Measurements from ENCODE around the gene GIPR.
"Not testable (repeated sequence)": the region's sequence is repeated elsewhere in the genome, so short reads cannot be mapped to it uniquely, and the experiment has no call there.

GIPR gene

DNA sequence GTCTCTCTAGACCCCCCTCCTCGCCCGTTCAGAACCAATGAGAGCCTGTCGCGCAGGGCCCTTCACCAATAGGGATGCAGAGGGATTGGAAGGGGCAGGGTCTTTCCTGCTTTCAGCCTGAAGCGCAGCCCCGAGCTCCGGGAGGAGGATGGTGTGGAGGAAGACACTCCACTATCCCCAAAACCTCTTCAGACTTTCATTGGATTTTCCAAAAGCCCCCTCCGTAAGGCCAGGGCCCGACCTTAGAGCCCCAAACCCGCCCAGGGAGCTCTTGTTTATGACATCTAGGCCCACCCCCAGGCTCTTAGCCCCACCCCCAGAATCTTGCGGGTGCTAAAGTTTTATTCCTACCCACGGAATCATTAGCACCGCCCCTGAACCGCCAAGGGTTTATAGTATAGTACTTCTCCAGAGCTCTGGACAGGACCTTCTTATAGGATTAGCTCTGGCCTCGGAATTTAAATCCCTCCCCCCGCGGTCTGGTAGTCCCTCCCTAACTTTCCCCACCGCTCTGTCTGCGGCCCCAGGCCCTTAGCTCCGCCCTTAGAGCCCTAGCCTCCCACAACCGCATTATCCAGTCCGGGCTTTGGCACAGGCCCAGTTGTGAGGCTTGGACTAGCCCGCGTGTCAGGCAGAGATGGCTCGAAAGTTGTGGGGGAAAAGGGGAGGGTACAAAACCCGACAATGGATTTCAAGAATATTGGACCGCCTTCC is 22.2 kb upstream of the GIPR start:
- DNase-seq (ENCODE audit: low spot score), result peak; percentile 99

DNA sequence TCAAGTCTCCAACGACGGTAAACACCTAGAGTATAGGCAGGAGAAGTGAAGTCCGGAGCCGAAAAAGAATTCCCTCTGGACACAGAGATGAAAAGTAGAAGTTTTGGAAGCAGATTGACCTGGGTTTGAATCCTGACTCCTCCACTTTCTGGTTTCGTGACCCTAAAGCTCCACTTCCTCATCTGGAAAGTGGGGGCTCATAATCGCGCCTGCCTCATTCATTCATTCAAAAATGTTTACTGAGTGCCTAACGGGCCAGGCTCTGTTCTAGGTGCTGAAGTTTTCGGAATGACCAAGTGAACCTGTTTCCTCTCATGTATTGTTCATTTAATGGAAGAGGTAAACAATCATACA is 21.7 kb upstream of the GIPR start:
- DNase-seq (ENCODE audit: low spot score), result no peak

DNA sequence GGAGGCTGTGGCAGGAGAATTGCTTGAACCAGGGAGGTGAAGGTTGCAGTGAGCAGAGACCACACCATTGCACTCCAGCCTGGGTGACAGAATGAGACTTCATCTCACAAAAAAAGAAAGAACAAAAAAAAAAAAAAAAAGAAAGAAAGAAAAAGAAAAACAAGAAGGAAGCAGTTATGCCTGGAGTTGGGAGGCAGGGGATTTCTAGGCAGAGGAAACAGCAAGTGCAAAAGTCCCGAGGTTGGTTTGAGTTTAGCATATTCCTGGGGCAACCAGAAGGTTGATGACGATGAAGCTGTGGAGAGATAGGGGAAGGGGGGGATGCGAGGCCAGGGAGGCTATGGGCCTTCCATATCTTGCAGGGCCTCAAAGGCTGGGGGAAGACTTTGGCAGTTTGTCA is 17.3 kb upstream of the GIPR start:
- DNase-seq (ENCODE audit: low spot score), result no peak

DNA sequence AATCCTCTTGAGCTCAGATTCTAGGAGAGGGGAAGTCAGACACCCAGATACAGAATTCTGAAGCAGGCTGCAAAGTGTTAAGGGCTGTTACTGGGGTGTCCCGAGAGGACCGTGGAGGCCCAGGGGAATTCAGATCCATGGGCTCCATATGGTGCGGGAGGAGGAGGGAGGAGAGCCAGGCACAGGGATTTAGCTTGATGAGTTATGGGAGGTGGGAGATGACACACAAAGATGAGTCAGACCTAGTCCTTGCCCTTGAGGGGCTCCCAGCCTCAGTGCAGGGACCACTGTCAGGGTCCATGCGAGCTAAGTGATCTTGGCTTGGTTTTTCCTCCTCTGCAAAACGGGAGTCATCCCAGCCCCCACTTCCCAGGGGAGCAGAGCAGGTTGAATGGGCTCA is 14.4 kb upstream of the GIPR start:
- no peak for DNase-seq (ENCODE audit: low spot score)

DNA sequence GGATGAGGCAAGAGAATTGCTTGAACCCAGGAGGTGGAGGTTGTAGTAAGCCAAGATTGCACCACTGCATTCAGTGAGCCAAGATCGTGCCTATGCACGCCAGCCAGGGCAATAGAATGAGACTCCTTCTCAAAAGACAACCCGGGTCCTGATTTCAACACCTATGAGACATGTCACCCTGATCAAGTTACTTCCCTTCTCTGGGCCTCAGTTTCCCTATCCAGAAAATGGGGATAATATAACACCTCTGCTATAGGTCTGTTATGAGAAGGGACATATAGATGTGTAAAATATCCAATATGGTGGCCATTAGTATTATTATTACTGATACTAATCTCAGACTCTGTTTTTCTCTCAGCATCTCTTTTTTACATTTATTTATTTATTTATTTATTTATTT is 12.9 kb upstream of the GIPR start:
- DNase-seq (ENCODE audit: low spot score), result no peak

DNA sequence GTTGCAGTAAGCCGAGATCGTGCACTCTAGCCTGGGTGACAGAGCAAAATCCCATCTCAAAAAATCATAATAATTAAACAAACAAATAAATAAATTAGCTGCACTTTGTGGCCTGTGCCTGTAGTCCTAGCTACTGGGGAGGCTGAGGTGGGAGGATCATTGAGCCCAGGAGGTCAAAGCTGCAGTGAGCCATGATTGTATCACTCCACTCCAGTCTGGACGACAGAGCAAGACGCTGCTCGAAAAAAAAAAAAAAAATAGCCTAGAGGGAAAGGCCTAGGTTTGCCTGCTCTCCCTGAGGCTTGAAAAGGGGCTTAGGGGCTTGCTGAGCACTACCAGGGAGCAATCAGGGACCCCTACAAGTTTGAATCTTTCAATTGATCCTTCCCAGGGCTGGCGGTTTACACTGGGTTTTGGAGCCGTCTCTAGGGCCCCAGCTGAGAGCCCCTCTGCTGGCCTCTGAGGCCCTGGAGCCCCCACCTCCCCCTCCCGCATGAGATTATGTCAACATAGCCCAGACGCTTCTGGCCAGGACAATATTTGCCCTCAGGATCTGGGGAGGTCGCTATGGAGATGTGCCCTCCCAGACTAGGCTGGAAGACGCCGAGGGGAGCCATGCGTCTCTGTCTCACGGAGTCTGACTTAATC is 10.4 kb upstream of the GIPR start:
- DNase-seq (ENCODE audit: low spot score), result no peak

DNA sequence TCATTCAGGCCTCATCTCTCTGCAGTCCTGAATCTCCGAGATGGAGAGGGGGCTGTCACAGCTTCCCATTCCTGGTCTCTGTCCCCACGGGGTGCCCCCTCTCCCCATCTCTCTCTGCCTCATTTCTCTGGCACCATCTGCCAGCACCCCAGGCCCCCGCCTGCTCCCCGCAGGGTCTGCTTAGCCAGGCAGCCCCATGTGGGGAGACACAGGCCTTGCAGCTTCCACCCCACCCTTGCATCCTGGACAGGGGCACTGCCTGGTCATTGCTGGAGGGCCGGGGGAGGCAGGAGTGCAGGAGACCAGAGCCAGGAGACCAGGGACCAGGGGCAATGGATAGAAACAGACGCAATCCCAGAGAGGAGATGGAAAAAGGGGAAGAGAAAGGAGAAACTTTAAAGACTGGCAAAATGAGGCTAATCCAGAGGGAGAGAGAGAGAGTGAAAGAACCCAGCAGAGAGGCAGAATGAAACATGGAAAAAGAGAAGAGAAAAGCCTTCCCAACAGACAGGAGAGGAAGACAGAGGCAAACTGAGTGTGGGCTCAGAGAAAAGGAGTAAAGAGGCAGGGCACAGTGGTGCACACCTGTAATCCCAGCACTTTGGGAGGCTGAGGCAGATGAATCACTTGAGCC is 8.8 kb upstream of the GIPR start:
- no peak for DNase-seq (ENCODE audit: low spot score)

DNA sequence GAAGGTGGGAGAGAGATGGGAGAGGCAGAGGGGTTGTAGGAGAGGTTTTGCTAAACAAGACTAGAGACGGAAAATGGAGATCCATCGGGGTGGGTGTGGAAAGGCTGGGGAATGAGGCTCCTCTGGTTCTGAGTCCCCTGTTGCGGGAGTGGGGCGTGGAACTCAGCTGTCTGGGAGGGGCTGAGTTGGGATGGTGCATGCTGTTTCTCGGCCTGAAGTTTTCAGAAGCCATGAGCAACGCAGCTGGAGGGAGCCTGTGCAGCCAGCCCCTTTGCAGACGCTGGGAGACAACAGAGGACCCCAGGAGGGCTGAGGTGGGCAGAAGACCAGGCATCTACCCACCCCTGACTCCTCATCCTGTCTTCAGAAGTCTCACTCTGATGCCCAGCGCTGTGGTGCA is 7.4 kb upstream of the GIPR start:
- DNase-seq (ENCODE audit: low spot score), result no peak

DNA sequence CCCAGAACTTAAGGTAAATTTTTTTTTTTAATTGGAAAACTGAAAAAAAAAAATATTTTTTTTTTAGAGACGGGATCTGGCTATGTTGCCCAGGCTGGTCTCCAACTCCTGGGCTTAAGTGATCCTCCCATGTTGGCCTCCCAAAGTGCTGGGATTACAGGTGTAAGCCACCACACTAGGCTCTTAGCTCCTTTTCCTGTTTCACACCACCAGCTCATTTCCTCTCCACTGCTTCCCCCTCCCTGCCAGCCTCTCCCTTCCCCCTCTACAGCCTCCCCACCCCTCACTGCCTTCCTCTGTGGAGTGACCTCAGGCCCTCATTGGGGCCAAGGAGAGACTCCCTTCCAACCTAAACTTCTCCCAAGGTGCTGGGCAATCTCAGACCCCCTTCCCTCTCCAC is 4.2 kb upstream of the GIPR start:
- no peak for DNase-seq (ENCODE audit: low spot score)

DNA sequence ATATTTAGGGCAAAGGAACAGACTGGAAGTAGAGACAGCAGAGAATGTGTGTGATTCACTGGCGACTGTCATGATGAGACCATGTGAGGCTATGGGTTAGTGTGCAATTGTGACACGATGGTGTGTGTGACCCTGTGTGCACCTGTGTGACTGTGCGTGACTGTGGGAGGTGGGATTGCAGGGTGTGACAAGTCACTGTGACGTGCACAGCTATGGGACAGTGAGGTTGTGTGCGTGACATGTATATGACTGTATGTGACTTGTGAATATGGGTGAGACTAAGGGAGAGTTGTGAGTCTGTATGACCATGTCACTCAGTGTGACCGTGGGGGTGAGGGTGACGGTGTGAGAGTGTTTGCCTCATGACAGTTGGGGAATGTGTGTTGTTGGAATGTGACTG is 3.4 kb upstream of the GIPR start:
- DNase-seq (ENCODE audit: low spot score), result no peak

DNA sequence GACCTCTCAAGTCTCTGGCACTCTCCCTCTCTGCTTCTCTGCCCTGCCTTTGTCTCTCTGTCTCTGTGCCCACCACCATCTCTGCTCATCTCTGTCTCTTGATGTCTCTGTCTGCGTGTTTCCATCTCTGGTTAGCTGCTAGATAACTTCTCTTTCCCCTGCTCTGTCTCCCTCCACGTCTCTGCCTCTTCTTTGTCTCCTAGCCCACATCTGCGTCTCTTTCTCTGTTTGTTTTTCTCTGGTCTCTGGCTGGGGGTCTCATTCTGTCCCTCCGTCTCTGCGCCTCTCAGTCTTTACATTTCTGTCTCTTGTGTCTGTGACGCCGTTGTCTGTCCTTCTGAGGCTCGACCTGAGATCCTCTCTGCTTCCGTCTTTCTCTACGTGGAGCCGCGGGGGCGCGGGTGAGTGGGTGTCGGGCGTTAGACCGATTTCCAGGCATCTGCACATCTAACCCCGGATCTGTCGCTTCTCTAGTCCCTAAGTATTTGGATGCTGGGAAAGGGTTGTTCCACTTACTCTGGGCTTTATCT is 386 bp downstream of the GIPR start:
- no peak for DNase-seq (ENCODE audit: low spot score)

DNA sequence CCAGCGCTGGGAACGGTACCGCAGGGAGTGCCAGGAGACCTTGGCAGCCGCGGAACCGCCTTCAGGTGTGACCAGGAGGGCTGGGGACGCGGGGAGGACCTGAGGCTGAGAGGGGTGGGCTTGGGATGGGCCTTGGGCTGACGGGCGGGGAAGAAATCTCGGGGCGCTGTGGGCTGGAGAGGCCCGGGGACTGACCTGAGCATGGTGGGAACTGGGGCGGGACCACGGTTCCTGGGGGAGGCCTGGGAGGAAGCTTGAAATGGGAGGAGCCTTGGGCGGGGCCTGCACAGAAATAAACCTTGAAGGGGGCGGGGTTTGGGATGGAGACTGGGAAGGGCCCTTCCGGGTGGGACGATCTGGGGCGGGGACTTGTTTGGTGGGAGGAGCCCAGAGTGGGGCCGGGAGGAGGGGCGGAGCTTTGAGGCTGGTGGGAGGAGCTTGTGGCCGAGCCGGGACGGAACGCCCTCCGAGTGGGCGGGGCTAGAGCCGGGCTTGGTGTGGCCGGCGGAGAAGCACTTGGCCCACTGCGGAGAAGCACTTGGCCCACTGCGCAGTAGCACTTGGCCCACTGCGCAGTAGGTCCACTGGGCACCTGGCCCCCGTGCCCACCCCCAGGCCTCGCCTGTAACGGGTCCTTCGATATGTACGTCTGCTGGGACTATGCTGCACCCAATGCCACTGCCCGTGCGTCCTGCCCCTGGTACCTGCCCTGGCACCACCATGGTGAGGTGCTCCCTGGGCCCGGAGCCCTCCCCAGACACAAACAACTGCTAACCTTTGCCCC is 2.8 kb downstream of the GIPR start:
- peak; percentile 74 for DNase-seq (ENCODE audit: low spot score)

DNA sequence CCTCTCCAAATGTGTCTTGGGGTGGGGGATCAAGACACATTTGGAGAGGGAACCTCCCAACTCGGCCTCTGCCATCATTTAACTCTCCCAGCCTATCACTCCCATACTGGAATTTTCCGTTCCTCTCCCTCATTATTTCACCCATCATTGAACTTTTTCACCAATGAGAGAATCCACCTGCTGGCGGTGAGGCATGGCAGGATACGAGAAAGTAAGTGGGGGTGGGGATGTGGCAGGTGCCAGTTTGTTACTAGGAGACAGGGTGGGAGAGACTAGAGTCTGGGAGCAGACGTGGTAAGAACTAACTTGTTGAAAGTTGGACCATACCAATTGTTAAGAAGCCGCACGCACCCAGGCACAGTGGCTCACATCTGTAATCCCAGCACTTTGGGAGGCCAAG is 6.9 kb downstream of the GIPR start:
- DNase-seq (ENCODE audit: low spot score), result no peak

DNA sequence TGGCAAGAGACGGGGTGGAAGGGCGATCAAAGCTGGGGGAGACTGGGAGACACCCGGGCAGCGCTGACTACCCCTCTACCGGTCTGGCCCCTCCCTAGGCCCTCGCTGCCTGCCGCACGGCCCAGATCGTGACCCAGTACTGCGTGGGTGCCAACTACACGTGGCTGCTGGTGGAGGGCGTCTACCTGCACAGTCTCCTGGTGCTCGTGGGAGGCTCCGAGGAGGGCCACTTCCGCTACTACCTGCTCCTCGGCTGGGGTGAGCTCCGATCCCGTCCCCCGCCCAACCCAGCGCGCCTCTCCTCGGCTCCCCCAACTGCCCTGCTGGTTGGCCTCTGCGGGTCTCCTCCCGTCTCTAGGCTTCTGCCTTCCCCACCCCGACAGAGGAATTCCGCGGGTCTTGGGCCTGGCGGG is 8.8 kb downstream of the GIPR start:
- no peak for DNase-seq (ENCODE audit: low spot score)

DNA sequence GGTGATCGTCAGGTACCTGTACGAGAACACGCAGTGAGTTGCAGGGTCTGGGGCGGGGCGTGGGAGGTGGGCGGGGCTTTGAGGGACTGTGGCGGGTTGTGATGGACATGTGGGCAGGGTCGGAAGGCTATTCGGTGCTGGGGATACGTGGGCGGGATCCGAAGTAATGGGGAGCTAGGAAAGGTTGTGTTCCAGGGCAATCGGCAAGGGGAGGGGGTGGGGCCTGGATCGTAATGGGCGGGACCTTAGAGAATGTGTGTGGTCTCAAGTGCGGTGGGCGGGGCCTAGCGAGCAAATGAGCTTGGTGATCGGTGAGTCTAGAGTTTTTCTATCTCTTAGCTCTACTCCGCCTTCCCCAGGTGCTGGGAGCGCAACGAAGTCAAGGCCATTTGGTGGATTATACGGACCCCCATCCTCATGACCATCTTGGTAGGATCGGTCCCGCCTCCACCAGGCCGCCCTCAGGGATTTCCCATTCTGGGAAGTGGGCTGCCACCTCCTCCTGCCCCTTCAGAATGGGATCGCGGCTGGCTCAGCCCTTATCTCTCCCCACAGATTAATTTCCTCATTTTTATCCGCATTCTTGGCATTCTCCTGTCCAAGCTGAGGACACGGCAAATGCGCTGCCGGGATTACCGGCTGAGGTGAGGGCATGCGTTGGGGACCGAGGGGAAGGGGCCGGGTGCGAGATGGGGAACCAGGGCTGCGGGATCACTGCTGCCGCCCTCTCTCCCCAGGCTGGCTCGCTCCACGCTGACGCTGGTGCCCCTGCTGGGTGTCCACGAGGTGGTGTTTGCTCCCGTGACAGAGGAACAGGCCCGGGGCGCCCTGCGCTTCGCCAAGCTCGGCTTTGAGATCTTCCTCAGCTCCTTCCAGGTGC is 9.6 kb downstream of the GIPR start:
- peak; percentile 73 for DNase-seq (ENCODE audit: low spot score)

DNA sequence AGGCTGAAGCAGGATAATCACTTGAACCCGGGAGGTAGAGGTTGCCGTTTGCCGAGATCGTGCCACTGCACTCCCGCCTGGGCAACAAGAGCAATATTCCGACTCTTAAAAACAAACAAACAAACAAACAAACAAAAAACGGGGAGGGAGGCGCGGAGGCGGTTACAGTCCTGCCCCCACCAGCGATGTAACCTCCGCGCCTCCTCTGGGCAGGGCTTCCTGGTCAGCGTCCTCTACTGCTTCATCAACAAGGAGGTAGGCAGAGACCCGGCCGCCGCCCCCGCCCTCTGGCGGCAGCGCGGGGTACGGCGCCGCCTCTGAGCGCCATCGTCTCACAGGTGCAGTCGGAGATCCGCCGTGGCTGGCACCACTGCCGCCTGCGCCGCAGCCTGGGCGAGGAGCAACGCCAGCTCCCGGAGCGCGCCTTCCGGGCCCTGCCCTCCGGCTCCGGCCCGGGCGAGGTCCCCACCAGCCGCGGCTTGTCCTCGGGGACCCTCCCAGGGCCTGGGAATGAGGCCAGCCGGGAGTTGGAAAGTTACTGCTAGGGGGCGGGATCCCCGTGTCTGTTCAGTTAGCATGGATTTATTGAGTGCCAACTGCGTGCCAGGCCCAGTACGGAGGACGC is 13.5 kb downstream of the GIPR start:
- DNase-seq (ENCODE audit: low spot score), result peak; percentile 88

DNA sequence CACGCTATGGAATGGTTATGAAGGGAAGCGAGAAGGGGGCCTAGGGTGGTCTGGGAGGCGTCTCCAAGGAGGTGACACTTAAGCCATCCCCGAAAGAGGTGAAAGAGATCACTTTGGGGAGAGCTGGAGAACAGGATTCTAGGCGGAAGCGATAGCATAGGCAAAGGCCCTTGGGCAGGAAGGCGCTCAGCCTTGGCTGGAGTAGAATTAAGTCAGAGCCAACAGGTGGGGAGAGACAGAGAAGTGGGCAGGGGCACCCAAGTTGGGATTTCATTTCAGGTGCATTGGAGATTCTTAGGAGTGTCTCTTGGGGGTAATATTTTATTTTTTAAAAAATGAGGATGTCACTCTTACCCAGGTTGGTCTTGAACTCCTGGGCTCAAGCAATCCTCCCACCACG is 14.1 kb downstream of the GIPR start:
- DNase-seq (ENCODE audit: low spot score), result no peak

DNA sequence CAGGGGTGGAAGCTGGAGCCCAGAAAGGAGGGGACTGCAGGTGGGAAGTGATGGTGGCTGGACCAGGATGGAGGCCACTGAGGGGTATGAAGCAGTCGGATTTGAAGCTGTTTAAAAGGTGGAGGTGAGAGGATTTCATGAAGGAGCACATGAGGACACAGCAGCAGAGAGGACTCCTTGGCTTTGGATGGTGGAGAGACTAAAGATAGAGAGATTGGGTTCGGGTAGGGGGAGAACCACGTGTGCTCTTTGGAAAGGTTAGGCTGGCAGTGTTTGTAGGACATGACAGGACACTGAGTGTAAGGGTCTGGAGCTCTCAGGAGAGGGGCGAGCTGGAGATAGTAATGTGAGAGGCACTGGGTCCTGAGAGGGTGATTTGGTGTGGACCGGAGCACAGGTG is 14.9 kb downstream of the GIPR start:
- DNase-seq (ENCODE audit: low spot score), result no peak

DNA sequence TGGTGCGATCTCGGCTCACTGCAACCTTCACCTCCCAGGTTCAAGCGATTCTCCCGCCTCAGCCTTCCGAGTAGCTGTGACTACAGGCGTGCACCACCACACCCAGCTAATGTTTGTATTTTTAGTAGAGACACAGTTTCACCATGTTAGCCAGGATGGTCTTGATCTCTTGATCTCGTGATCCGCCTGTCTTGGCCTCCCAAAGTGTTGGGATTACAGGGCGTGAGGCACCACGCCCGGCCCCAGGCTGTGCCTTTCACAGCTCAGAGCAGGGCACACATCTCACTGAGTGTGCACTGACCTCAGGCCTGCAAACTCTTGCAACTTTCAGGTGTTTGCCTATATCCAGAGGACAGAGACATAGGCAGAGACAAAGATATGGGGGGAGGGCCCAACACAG is 17.0 kb downstream of the GIPR start:
- not testable (repeated sequence) for DNase-seq (ENCODE audit: low spot score)

DNA sequence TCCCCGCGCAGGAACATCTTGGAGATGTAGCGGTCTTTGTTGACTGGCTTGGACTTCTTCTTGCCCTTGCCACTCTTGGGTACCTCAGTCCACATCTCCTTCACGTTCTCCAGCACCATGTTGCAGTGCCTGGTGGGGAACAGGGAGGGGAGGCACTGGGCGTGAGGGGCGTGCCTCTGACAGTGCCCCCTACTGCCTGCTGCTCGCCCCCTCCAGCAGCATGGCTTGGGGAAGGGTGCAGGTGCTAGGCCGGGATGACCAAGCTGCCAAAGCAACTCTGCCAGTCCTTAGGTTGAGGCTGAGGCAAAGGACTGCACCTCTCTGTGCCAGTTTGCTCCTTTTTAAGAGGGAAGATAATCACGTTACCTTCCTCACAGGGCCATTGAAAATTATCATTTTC is 19.6 kb downstream of the GIPR start:
- DNase-seq (ENCODE audit: low spot score), result no peak

DNA sequence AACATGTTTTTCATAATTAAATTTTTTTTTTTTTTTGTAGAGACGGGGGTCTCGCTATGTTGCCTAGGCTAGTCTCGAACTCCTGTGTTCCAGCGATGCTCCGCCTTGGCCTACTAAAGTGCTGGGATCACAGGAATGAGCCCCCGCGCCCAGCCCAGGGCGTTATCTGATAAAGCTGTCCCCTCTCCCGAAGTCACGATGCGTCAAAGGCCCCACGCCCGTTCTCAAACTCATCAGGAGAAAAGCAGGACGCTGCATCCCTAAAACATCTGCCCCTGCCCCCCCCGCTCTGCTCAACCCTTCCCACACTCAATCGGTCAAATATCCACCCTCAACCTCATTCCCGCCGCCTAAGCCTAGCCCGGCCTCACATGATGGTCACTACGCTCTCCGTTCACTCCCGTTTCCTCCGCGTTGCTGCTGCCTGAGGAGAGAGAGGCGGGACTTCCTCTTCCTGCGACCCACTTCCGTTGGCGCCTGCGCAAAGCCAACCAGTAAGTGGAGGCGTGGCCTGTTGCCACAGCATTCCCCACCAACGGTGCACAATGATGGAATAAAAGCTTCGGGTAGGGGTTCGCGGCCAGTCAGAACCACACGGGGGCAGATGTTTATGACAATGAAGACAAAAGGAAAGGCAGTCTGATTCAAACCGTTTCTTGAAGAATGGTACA is 23.6 kb downstream of the GIPR start, which contains the start of gene SNRPD2:
TSS of gene SNRPD2 (minus strand) at position 438 of the 671 bp plus-strand sequence. CDS start at position 373, 65 bp downstream.
- DNase-seq (ENCODE audit: low spot score), result peak; percentile 95
